CD14-positive monocyte (primary cell): Measurements from ENCODE around the gene PLCH1. TPM values are rescaled to one million over a fixed set of nuclear protein-coding genes. Genes with fewer than 3 reads are reported as not detected.

Source experiments
- DNase-seq, 3 donors: peaks; one replicate each; pipeline ENCODE4 v3.0.0-alpha.2; 2011 to 2022
- H2AFZ ChIP-seq: 2 replicates; pipeline ENCODE4 v1.6.0; 2012; ENCODE audit warnings: mild to moderate bottlenecking, low read depth, low read length, inconsistent platforms; ENCODE audit not compliant: insufficient read depth, poor library complexity, severe bottlenecking
- H3K27ac ChIP-seq, 2 donors: 1 replicate in 1 of 2; 2 replicates in 1 of 2; pipeline ENCODE4 v1.5.1; 2012 to 2013; ENCODE audit warnings: low read length in 2 of 2, control low read depth in 1 of 2, inconsistent platforms in 1 of 2, low read depth in 1 of 2, mild to moderate bottlenecking in 1 of 2
- H3K27me3 ChIP-seq, 2 donors: one replicate each; pipeline versions ENCODE4 v1.6.0 to v1.6.1; 2011 to 2013; ENCODE audit warnings: low read length in 2 of 2; ENCODE audit not compliant: control insufficient read depth in 2 of 2, insufficient read depth in 2 of 2
- H3K36me3 ChIP-seq, 2 donors: replicated peaks in 1 of 2; 1 replicate in 1 of 2; 2 replicates in 1 of 2; pipeline versions ENCODE4 v1.5.1 to v1.6.1; 2012 to 2013; ENCODE audit warnings: low read length in 2 of 2, control low read depth in 1 of 2, inconsistent platforms in 1 of 2, mild to moderate bottlenecking in 1 of 2; ENCODE audit not compliant: insufficient read depth in 2 of 2, control insufficient read depth in 1 of 2
- H3K4me1 ChIP-seq, 2 donors: 1 replicate in 1 of 2; 2 replicates in 1 of 2; pipeline versions ENCODE4 v1.5.1 to v1.6.1; 2012 to 2013; ENCODE audit warnings: low read length in 2 of 2, control low read depth in 1 of 2, inconsistent platforms in 1 of 2, mild to moderate bottlenecking in 1 of 2, moderate library complexity in 1 of 2; ENCODE audit not compliant: insufficient read depth in 2 of 2, control insufficient read depth in 1 of 2
- H3K4me2 ChIP-seq: replicated peaks from 2 replicates; pipeline ENCODE3; 2012; ENCODE audit warnings: low read length, moderate library complexity, mild to moderate bottlenecking; ENCODE audit not compliant: poor library complexity, severe bottlenecking; ENCODE audit errors: extremely low read depth
- H3K4me3 ChIP-seq, 3 experiments: fragments of 200-600 bp in 1 of 3; sonication (generic) in 1 of 3; replicated peaks in 1 of 3; 1 replicate in 2 of 3; 2 replicates in 1 of 3; pipeline ENCODE4 v1.5.1; 2011 to 2013; ENCODE audit warnings: low read length in 3 of 3, mild to moderate bottlenecking in 3 of 3, control low read depth in 2 of 3, low read depth in 2 of 3, inconsistent platforms in 1 of 3, moderate library complexity in 1 of 3
- H3K79me2 ChIP-seq: 2 replicates; pipeline ENCODE4 v1.6.0; 2012; ENCODE audit warnings: mild to moderate bottlenecking, control low read depth, inconsistent platforms, low read length, moderate library complexity; ENCODE audit not compliant: insufficient read depth
- H3K9ac ChIP-seq: 2 replicates; pipeline ENCODE4 v1.6.0; 2017; ENCODE audit warnings: low read length, mild to moderate bottlenecking; ENCODE audit not compliant: insufficient read depth, poor library complexity, severe bottlenecking
- H3K9me3 ChIP-seq, 2 donors: replicated peaks in 1 of 2; 1 replicate in 1 of 2; 2 replicates in 1 of 2; pipeline versions ENCODE4 v1.5.1 to v1.6.1; 2012 to 2013; ENCODE audit warnings: low read length in 2 of 2, control low read depth in 1 of 2; ENCODE audit not compliant: control insufficient read depth in 1 of 2, insufficient read depth in 1 of 2
- H4K20me1 ChIP-seq: 2 replicates; pipeline ENCODE4 v1.6.0; 2012; ENCODE audit warnings: mild to moderate bottlenecking, low read length, control low read depth, moderate library complexity; ENCODE audit not compliant: insufficient read depth
- H3K27ac Mint-ChIP-seq, 7 donors: one replicate each; pipeline ENCODE4 v1.8.0; 2020; ENCODE audit warnings: mild to moderate bottlenecking in 7 of 7, mixed read lengths in 7 of 7, moderate library complexity in 6 of 7, inconsistent platforms in 2 of 7
- H3K27me3 Mint-ChIP-seq, 3 donors: one replicate each; pipeline ENCODE4 v1.8.0; 2021 to 2022; ENCODE audit warnings: low read depth in 3 of 3, mild to moderate bottlenecking in 3 of 3, mixed read lengths in 3 of 3, moderate library complexity in 3 of 3, inconsistent platforms in 1 of 3
- H3K36me3 Mint-ChIP-seq, 2 donors: one replicate each; pipeline ENCODE4 v1.8.0; 2020; ENCODE audit warnings: mixed read lengths in 2 of 2, inconsistent platforms in 1 of 2, mild to moderate bottlenecking in 1 of 2
- H3K4me1 Mint-ChIP-seq: one replicate; pipeline ENCODE4 v1.8.0; 2020; ENCODE audit warnings: mild to moderate bottlenecking, mixed read lengths
- H3K4me3 Mint-ChIP-seq, 2 donors: one replicate each; pipeline ENCODE4 v1.8.0; 2020; ENCODE audit warnings: mild to moderate bottlenecking in 2 of 2, mixed read lengths in 2 of 2, moderate library complexity in 1 of 2
- H3K9me3 Mint-ChIP-seq, 7 donors: one replicate each; pipeline ENCODE4 v1.8.0; 2020 to 2022; ENCODE audit warnings: mixed read lengths in 7 of 7, mild to moderate bottlenecking in 6 of 7, moderate library complexity in 6 of 7, inconsistent platforms in 2 of 7
- CTCF ChIP-seq: fragments of 200-600 bp; IDR thresholded peaks from one replicate; pipeline ENCODE4 v1.8.0; 2022; ENCODE audit warnings: antibody characterized with exemption, mild to moderate bottlenecking
- WGBS: methylation state at CpG from one replicate; pipeline ENCODE4 v1.1.5; 2013; ENCODE audit warnings: missing lambda C conversion rate; ENCODE audit not compliant: insufficient coverage; 5-methylcytosine and 5-hydroxymethylcytosine counted together
- intact Hi-C, 2 donors: fragments of 100-400 bp; cut with micrococcal nuclease; formaldehyde crosslinking; loops; one replicate each; pipeline versions ENCODE4 v1.15.0 to v1.15.1; 2023
- polyA plus RNA-seq, 3 donors: library from polyadenylated mRNA; depleted of rRNA in 1 of 3; unstranded in 2 of 3; stranded (reverse) in 1 of 3; fragments of 300-500 nt in 2 of 3; fragments of >200 nt in 1 of 3; fragmentation: Illumina TruSeq in 2 of 3; gene quantifications; 1 replicate in 2 of 3; 2 replicates in 1 of 3; pipeline ENCODE4 v1.2.3, GENCODE V29; 2012 to 2021

PLCH1 gene
- polyA plus RNA-seq, 3 donors = not detected

DNA sequence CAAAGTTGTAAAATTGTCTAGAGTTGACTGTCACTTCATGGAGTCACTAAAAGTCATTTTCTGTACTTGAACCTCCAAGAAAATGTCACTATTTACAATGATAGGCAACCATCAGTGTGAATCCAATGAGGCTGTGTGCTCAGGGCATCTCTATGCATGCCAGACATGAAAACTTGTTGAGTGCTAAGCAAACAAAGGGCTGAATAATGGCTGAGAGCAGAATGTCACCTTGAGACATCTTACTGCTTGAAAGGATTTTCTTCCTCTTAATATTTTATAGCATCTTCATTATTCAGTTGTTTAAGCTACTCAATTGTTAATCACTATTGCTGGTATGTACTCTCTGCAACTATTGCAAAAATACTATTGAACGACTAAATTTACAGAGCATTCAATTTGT, 184.7 kb downstream of the PLCH1 start:
- H3K27me3 Mint-ChIP-seq = peaks cover 0 to 2% (median 0%) of the 10 kb centered on the region in 3 donors
- Histone ChIP-seq H4K20me1 (no peaks in the 10 kb centered on the region), H3K27ac (no peak overlapping the region), H3K36me3 (no peaks in the 10 kb centered on the region), H3K4me2 (no peak overlapping the region), H3K9ac (no peak overlapping the region), H3K9me3 (no peaks in the 10 kb centered on the region), H3K4me1 (no peaks in the 10 kb centered on the region), H3K4me3 (no peak overlapping the region), H3K79me2 (no peaks in the 10 kb centered on the region), H2AFZ (no peak overlapping the region), H3K27me3 (no peaks in the 10 kb centered on the region)
- H3K36me3 Mint-ChIP-seq = no peaks in the 10 kb centered on the region
- intact Hi-C loops = no loop called here
- peaks cover 0 to 1% (median 0%) of the 10 kb centered on the region in 7 donors for H3K9me3 Mint-ChIP-seq
- H3K27ac Mint-ChIP-seq = no peak overlapping the region
- no peak for TF ChIP-seq CTCF
- DNase-seq = no peak
- no peaks in the 10 kb centered on the region for H3K4me1 Mint-ChIP-seq
- H3K4me3 Mint-ChIP-seq = no peak overlapping the region
- WGBS = no CpG with 5 or more reads among the region's 1 CpG

DNA sequence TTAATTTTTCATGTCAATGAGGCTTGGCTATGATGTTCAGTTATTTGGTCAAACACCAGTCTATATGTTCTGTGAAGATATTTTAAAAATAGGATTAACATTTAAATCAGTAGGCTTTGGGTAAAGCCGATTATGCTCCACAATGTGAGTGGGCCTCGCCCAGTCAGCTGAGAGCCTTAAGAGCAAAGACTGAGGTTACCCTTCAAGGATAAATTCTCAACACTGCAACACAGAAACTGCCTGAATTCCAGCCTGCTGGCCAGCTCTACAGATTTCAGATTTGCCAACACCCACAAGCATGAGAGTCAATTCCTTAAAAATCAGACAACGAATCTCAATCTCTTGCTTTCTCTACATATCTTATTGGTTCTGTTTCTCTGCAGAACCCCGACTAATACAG, 188.3 kb downstream of the PLCH1 start:
- Histone ChIP-seq H3K79me2 (no peaks in the 10 kb centered on the region), H3K4me1 (no peaks in the 10 kb centered on the region), H3K9ac (no peak overlapping the region), H3K4me2 (no peak overlapping the region), H2AFZ (no peak overlapping the region), H3K27me3 (no peaks in the 10 kb centered on the region), H3K4me3 (no peak overlapping the region), H3K36me3 (no peaks in the 10 kb centered on the region), H3K9me3 (no peaks in the 10 kb centered on the region), H4K20me1 (no peaks in the 10 kb centered on the region), H3K27ac (no peak overlapping the region)
- no peak overlapping the region for H3K4me3 Mint-ChIP-seq
- 83% methylated on average over 1 of the region's 4 CpGs for WGBS
- no peak for TF ChIP-seq CTCF
- peaks cover 0 to 2% (median 0%) of the 10 kb centered on the region in 7 donors for H3K9me3 Mint-ChIP-seq
- intact Hi-C loops = no loop called here
- no peak overlapping the region for H3K27ac Mint-ChIP-seq
- peaks cover 8% of the 10 kb centered on the region for H3K4me1 Mint-ChIP-seq
- DNase-seq = no peak
- peaks cover 0 to 6% (median 0%) of the 10 kb centered on the region in 3 donors for H3K27me3 Mint-ChIP-seq
- H3K36me3 Mint-ChIP-seq = no peaks in the 10 kb centered on the region
